GM12878 (cell line): ENCODE measurements around the gene ST7. TPM values are rescaled to one million over a fixed set of nuclear protein-coding genes. Genes with fewer than 3 reads are reported as not detected.

Experiments used
- CREB1 ChIP-seq: IDR thresholded peaks from 2 replicates; pipeline ENCODE4 v1.6.1; 2012; ENCODE audit warnings: low read depth, mild to moderate bottlenecking, inconsistent platforms
- CREM ChIP-seq: IDR thresholded peaks from 2 replicates; pipeline ENCODE4 v1.6.1; 2014; ENCODE audit warnings: antibody characterized with exemption, low read depth
- CUX1 ChIP-seq: IDR thresholded peaks from 2 replicates; pipeline ENCODE4 v1.6.1; 2012; ENCODE audit warnings: improper control_type of control experiment, low read depth, low read length; ENCODE audit not compliant: insufficient replicate concordance
- E2F8 ChIP-seq: fragments of 450-650 bp; IDR thresholded peaks from 2 replicates; pipeline ENCODE4 v1.6.1; 2018; ENCODE audit warnings: mild to moderate bottlenecking, low read depth, moderate library complexity; ENCODE audit not compliant: partially characterized antibody
- EZH2 ChIP-seq: IDR thresholded peaks from 2 replicates; pipeline ENCODE4 v1.6.1; 2012; ENCODE audit warnings: low read depth, mild to moderate bottlenecking, control low read depth, inconsistent platforms, low read length, borderline replicate concordance; ENCODE audit not compliant: control insufficient read depth
- PAX5 ChIP-seq: IDR thresholded peaks from 2 replicates; pipeline ENCODE4 v1.6.1; 2011; ENCODE audit warnings: low read depth, low read length, borderline replicate concordance
- polyA plus RNA-seq, 11 experiments: library from polyadenylated mRNA; depleted of rRNA in 4 of 11; unstranded in 6 of 11; stranded (reverse) in 5 of 11; fragments of >200 nt; fragmentation: Nextera tagmentation in 4 of 11; fragmentation: Illumina TruSeq in 1 of 11; extraction: Ambion mirVana in 4 of 11; extraction: Trizol in 1 of 11; gene quantifications; 1 replicate in 1 of 11; 2 replicates in 10 of 11; pipeline versions ENCODE4 v1.2.1 to v1.2.3, GENCODE V29; 2011 to 2016; ENCODE audit warnings: inconsistent platforms in 2 of 11, missing spikeins in 2 of 11, low read depth in 1 of 11
- total RNA-seq, 4 experiments: library from RNA; depleted of rRNA in 3 of 4; stranded (reverse); fragments of >200 nt in 3 of 4; fragmentation: Illumina TruSeq in 1 of 4; extraction: Trizol in 1 of 4; gene quantifications; 2 replicates each; pipeline versions ENCODE4 v1.2.1 to v1.2.3, GENCODE V29; 2013 to 2021
- TF ChIP-seq, protein P1 (sequence below): fragments of 450-650 bp; IDR thresholded peaks from 2 replicates; pipeline ENCODE4 v1.6.1; 2017; ENCODE audit warnings: borderline replicate concordance

The ST7 gene
- total and polyA plus RNA-seq, 10 of the 15 experiments (the other 5 are each of a cell fraction or from before 2014, with no cell fraction given) = 27.7 to 76.4 (median 53.6) TPM

DNA sequence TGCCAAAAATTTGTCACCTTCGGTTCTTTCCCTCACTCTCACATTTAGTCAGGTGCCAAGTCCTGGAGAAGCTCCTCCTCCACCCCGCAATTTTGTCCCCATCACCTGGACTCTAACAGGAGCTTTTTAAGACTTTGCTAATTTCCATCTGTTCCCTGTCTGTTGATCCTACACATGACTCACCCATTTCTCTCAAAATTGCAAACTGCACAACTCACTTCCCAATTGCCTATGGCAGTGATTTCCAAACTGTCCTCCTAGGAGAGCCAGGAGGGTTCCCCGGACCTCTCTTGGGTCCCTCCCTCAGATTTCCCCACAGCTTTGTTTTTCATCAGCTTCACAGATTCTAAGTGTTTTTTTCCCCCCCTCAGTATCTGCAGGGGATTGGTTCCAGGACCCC, 249.2 kb downstream of the ST7 start (continued):
- TF ChIP-seq E2F8 (no peak), EZH2 (no peak), CREM (no peak), PAX5 (no peak), CREB1 (no peak), CUX1 (no peak)
- TF ChIP-seq, protein P1, sequence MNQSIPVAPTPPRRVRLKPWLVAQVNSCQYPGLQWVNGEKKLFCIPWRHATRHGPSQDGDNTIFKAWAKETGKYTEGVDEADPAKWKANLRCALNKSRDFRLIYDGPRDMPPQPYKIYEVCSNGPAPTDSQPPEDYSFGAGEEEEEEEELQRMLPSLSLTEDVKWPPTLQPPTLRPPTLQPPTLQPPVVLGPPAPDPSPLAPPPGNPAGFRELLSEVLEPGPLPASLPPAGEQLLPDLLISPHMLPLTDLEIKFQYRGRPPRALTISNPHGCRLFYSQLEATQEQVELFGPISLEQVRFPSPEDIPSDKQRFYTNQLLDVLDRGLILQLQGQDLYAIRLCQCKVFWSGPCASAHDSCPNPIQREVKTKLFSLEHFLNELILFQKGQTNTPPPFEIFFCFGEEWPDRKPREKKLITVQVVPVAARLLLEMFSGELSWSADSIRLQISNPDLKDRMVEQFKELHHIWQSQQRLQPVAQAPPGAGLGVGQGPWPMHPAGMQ = no peak
- TF ChIP-seq, all 136 proteins: peak for 0
